Measurements from ENCODE around the gene PCIF1.

- no peak for TF ChIP-seq POLR2A (IDR thresholded peaks at IDR 0.05)
- no peak for TF ChIP-seq CTCF (IDR thresholded peaks at IDR 0.05 in 4 of 5, conservative IDR thresholded peaks at IDR 0.05 in 1 of 5)
Observed at GRCh38 chr20:45948261-45948733, 13.8 kb downstream of the PCIF1 start.

Data from gastrocnemius medialis (tissue), 4 donors.